Activated T-helper 2 cell treated with anti-CD3 and anti-CD28 coated beads, Interferon-gamma antibody, Interleukin-2, Interleukin-4, amounts not matched to agents 10 μg/mL and 5 μg/mL and 100 μg/mL, durations not matched to agents 14 hours and 24 hours and 36 hours (primary cell): ENCODE measurements around the gene MAN2B2. TPM values are rescaled to one million over a fixed set of nuclear protein-coding genes. Genes with fewer than 3 reads are reported as not detected.
"Not testable (repeated sequence)": the region's sequence is repeated elsewhere in the genome, so short reads cannot be mapped to it uniquely, and the experiment has no call there.

Experiments used
- DNase-seq: peaks from one replicate; pipeline ENCODE4 v3.0.0; 2021; ENCODE audit warnings: low spot score
- H3K27ac Mint-ChIP-seq: one replicate; pipeline ENCODE4 v1.8.0; 2021; ENCODE audit warnings: mixed read lengths
- H3K27me3 Mint-ChIP-seq: one replicate; pipeline ENCODE4 v1.8.0; 2021; ENCODE audit warnings: low read depth, mixed read lengths
- H3K36me3 Mint-ChIP-seq: one replicate; pipeline ENCODE4 v1.8.0; 2021; ENCODE audit warnings: low read depth, mixed read lengths
- H3K4me1 Mint-ChIP-seq: one replicate; pipeline ENCODE4 v1.8.0; 2021; ENCODE audit warnings: low read depth, mixed read lengths
- H3K4me3 Mint-ChIP-seq: one replicate; pipeline ENCODE4 v1.8.0; 2021; ENCODE audit warnings: low read depth, mild to moderate bottlenecking, moderate library complexity, mixed read lengths
- H3K9me3 Mint-ChIP-seq: one replicate; pipeline ENCODE4 v1.8.0; 2021; ENCODE audit warnings: mixed read lengths
- intact Hi-C: fragments of 100-400 bp; cut with micrococcal nuclease; formaldehyde crosslinking; loops from one replicate; pipeline ENCODE4 v1.15.1; 2023
- total RNA-seq: library from RNA; stranded (reverse); gene quantifications from 2 replicates; pipeline ENCODE4 v1.2.3, GENCODE V29; 2022

The MAN2B2 gene
- total RNA-seq, 1 donor from 2014 or later = 14.9 TPM

GRCh38 chr4:6639137-6639680 lies 64.2 kb downstream of the MAN2B2 start:
- Mint-ChIP-seq H3K9me3 (no peaks in the 10 kb centered on the region), H3K27ac (no peak overlapping the region), H3K4me1 (peaks cover 13% of the 10 kb centered on the region), H3K4me3 (peak overlapping the region; percentile 37), H3K27me3 (no peaks in the 10 kb centered on the region), H3K36me3 (peaks cover 37% of the 10 kb centered on the region)
- no peak for DNase-seq
- intact Hi-C loops = no loop called here

- H3K4me3 Mint-ChIP-seq = peak within 1 kb of the TSS; percentile 97
- peaks cover 13% of the 10 kb centered on the region for H3K4me1 Mint-ChIP-seq
- peaks cover 37% of the 10 kb centered on the region for H3K36me3 Mint-ChIP-seq
Observed at GRCh38 chr4:6640292-6641163, 65.5 kb downstream of the MAN2B2 start, which contains the start of gene MRFAP1. Gene MRFAP1, plus strand, starts transcription at chr4:6640685. Its CDS starts 178 bp downstream, at chr4:6640863.

GRCh38 chr4:6641164-6641970 lies 66.4 kb downstream of the MAN2B2 start:
- Mint-ChIP-seq H3K4me3 (peak overlapping the region; percentile 97), H3K27ac (peak overlapping the region; percentile 99), H3K27me3 (no peaks in the 10 kb centered on the region), H3K4me1 (peaks cover 13% of the 10 kb centered on the region), H3K9me3 (no peaks in the 10 kb centered on the region), H3K36me3 (peaks cover 37% of the 10 kb centered on the region)
- intact Hi-C loops = loop anchor here (1.0 kb wide), 1 partner anchor 141 kb away; the partner anchor contains the start of gene KIAA0232
- DNase-seq = peak; percentile 40

More at GRCh38 chr4:6640292-6641163, 65.5 kb downstream of the MAN2B2 start, which contains the start of gene MRFAP1:
- intact Hi-C loops = loop anchor here (1.0 kb wide), 7 partner anchors 34 to 403 kb away; partner anchors contain the start of genes KIAA0232, MAN2B2, MRFAP1L1 and TADA2B
- Mint-ChIP-seq H3K27me3 (no peaks in the 10 kb centered on the region), H3K27ac (peak within 1 kb of the TSS; percentile 99), H3K9me3 (no peaks in the 10 kb centered on the region)
- peak; percentile 93 for DNase-seq

DNA sequence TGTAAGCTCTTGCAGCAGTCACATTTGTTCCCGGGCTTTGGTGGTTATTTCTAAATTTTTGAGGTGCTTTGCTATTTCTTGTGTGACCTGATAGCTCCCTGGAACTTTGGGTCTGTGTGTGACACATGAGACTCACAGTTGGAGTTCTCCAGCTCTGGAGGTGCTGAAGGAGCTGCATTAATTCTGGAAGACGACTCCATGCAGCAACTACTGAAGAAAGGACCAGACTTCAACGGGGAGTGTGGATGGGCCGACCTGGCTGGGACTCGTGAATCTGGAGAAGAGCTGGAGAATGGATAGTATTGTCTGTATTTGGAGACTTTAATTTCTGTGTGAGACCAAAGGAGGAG lies 67.0 kb downstream of the MAN2B2 start:
- peaks cover 13% of the 10 kb centered on the region for H3K4me1 Mint-ChIP-seq
- intact Hi-C loops = loop anchor here (1.0 kb wide), 1 partner anchor 140 kb away; the partner anchor contains the start of gene KIAA0232

DNA sequence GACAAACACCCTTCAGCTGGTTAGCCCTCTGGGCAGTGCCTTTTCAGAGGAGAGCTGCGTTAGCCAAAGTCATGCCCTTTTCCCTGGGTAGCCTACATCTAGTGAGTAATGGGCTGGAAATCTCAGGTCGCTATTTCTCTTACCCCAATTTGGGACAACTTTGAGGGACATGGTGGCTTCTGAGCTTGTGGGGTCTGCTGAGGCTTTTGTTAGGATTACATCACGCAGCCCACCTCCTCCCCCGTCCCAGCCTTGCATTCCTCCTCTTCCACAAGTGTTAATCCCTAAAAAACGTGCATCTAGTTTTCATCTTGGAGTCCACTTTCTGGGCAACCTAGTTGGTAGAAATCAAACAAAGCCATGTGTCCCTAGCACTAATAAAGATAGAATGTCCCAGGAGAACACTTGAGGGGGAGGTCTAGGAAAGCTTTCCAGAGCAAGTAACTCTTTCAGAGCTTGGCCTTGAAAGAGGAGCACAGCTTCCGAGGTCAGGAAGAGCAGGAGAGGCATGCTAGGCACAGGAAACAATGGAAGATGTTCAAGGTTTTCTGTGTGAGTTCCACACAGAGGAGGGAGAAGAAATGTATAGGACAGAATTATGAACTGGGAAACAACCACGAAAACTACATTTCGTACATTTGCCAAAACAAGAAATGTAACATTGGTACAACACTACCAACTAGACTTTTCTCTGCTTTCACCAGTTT lies 68.3 kb downstream of the MAN2B2 start:
- Mint-ChIP-seq H3K27ac (no peak overlapping the region), H3K36me3 (peaks cover 37% of the 10 kb centered on the region), H3K9me3 (no peaks in the 10 kb centered on the region), H3K27me3 (no peaks in the 10 kb centered on the region), H3K4me1 (peaks cover 13% of the 10 kb centered on the region), H3K4me3 (no peak overlapping the region)
- DNase-seq = no peak
- intact Hi-C loops = no loop called here

More for the DNA sequence above, 67.0 kb downstream of the MAN2B2 start:
- Mint-ChIP-seq H3K9me3 (no peaks in the 10 kb centered on the region), H3K4me3 (peak overlapping the region; percentile 97), H3K27me3 (no peaks in the 10 kb centered on the region), H3K27ac (peak overlapping the region; percentile 99), H3K36me3 (peaks cover 37% of the 10 kb centered on the region)
- DNase-seq = no peak

DNA sequence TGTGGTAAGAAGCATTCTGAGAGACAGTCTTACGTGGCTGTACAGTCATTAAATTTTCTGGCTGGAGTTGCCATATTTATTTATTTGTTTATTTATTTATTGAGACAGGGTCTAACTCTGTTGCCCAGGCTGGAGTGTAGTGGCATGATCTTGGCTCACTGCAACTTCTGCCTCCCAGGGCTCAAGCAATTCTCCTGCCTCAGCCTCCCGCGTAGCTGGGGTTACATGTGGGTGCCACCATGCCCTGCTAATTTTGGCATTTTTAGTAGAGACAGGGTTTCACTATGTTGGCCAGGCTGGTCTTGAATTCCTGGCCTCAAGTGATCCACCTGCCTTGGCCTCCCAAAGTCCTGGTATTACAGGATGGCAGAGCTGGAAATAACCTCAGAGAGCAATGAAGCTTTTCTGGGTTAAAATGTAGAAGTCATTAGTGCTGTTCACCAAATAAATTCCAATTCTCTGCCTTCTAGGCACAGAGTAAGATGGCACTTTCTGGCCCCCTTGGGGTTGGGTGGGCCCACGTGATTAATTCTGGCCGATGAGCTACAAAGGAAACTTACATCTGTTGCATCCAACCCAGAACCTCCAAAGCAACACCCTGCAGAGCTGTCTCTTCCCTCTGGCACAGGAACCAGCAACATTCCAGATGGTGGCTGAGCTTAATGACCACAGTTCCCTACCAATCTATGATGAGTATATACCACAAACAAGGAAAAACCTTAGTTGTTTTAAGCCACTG lies 70.0 kb downstream of the MAN2B2 start:
- no peak overlapping the region for H3K27ac Mint-ChIP-seq

DNA sequence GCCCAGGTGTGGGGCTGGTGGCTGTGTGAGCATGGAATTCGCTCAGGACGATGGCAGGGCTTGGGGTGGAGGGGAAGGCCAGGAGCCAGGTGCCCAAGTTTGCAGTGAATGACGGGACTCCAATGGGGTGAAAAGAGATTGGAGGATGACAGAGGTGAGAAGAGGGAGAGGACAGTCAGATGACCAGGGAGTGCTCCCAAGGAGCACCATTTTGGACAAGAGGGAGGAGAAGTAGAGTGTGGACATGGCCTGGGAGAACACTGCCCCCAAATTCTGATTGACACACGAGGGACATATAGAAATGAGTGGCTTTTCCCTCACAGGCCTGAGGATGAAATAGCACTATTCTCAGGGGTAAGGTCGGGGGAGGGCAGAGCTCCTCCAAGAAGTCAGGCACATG lies 72.2 kb downstream of the MAN2B2 start:
- no peak for DNase-seq
- intact Hi-C loops = no loop called here
- peaks cover 17% of the 10 kb centered on the region for H3K36me3 Mint-ChIP-seq
- peaks cover 4% of the 10 kb centered on the region for H3K4me1 Mint-ChIP-seq
- H3K27me3 Mint-ChIP-seq = no peaks in the 10 kb centered on the region
- no peak overlapping the region for H3K27ac Mint-ChIP-seq
- H3K9me3 Mint-ChIP-seq = no peaks in the 10 kb centered on the region
- H3K4me3 Mint-ChIP-seq = no peak overlapping the region

More for the DNA sequence above, 70.0 kb downstream of the MAN2B2 start:
- no peaks in the 10 kb centered on the region for H3K9me3 Mint-ChIP-seq
- no peaks in the 10 kb centered on the region for H3K27me3 Mint-ChIP-seq
- DNase-seq = no peak
- intact Hi-C loops = no loop called here
- H3K4me3 Mint-ChIP-seq = no peak overlapping the region
- H3K4me1 Mint-ChIP-seq = peaks cover 13% of the 10 kb centered on the region
- peaks cover 37% of the 10 kb centered on the region for H3K36me3 Mint-ChIP-seq

DNA sequence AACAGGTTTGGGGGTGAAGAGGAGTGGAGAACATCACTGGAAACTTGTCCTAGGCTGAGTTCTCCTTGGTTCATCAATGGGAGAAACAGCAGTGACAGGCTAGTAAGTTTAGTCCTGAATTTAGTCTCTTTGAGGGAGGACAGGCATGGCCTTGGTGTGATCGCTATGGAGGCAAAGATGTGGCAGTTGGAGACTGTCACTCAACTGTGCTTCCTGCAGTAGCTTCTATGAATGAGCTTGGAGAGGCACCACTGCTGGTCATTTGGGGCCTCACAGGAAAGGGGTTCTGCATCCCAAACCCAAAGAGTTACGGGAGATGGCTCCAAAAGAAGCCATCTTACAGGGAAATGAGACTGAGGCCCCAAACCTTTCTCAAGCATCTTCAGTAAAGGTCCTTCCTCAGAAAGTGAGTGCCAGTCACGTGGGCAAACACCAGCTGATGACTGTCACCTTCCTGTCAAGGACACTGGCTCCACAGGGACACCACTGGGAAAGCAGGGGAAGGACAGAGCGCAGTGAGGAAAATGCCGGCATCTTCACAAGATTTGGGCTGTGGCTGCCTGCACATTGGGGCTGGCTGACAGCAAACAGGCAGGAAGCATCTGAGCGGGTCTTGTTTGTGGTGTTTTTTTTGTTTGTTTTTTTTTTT lies 72.7 kb downstream of the MAN2B2 start:
- intact Hi-C loops = no loop called here
- Mint-ChIP-seq H3K9me3 (no peaks in the 10 kb centered on the region), H3K27ac (no peak overlapping the region), H3K27me3 (no peaks in the 10 kb centered on the region), H3K36me3 (peaks cover 12% of the 10 kb centered on the region), H3K4me3 (no peak overlapping the region), H3K4me1 (peaks cover 3% of the 10 kb centered on the region)
- no peak for DNase-seq

GRCh38 chr4:6649216-6649615 lies 74.2 kb downstream of the MAN2B2 start:
- H3K36me3 Mint-ChIP-seq = no peaks in the 10 kb centered on the region
- DNase-seq = no peak
- no peaks in the 10 kb centered on the region for H3K27me3 Mint-ChIP-seq
- no peak overlapping the region for H3K27ac Mint-ChIP-seq
- H3K9me3 Mint-ChIP-seq = no peaks in the 10 kb centered on the region
- intact Hi-C loops = no loop called here
- no peaks in the 10 kb centered on the region for H3K4me1 Mint-ChIP-seq
- H3K4me3 Mint-ChIP-seq = no peak overlapping the region

DNA sequence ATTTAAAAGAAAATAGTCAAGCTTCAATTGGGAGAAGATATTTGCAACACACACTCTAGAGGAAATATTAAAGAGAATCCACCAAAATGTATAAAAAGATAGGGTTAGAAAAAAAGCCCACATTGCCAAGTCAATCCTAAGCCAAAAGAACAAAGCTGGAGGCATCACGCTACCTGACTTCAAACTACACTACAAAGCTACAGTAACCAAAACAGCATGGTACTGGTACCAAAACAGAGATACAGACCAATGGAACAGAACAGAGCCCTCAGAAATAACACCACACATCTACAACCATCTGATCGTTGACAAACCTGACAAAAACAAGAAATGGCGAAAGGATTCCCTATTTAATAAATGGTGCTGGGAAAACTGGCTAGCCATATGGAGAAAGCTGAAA lies 79.2 kb downstream of the MAN2B2 start:
- DNase-seq, H3K27me3 Mint-ChIP-seq, H3K4me1 Mint-ChIP-seq, H3K27ac Mint-ChIP-seq, H3K36me3 Mint-ChIP-seq, H3K9me3 Mint-ChIP-seq, H3K4me3 Mint-ChIP-seq, intact Hi-C loops: not testable (repeated sequence)

DNA sequence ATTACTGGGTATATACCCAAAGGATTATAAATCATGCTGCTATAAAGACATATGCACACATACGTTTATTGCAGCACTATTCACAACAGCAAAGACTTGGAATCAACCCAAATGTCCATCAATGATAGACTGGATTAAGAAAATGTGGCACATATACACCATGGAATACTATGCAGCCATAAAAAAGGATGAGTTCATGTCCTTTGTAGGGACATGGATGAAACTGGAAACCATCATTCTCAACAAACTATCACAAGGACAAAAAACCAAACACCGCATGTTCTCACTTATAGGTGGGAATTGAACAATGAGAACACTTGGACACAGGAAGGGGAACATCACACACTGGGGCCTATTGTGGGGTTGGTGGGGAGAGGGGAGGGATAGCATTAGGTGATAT lies 80.3 kb downstream of the MAN2B2 start:
- not testable (repeated sequence) for H3K27ac Mint-ChIP-seq, H3K9me3 Mint-ChIP-seq, H3K27me3 Mint-ChIP-seq, H3K4me3 Mint-ChIP-seq, DNase-seq, H3K36me3 Mint-ChIP-seq, H3K4me1 Mint-ChIP-seq
- intact Hi-C loops = loop anchor here (5.0 kb wide), 1 partner anchor 1547 kb away; no protein-coding TSS in a partner anchor
